ENCODE results near the gene CRNKL1.
A peak's percentile ranks its signal among the peaks of the same experiment; 100 is the strongest.
"Not testable (repeated sequence)": the region's sequence is repeated elsewhere in the genome, so short reads cannot be mapped to it uniquely, and the experiment has no call there.

Gene CRNKL1

DNA sequence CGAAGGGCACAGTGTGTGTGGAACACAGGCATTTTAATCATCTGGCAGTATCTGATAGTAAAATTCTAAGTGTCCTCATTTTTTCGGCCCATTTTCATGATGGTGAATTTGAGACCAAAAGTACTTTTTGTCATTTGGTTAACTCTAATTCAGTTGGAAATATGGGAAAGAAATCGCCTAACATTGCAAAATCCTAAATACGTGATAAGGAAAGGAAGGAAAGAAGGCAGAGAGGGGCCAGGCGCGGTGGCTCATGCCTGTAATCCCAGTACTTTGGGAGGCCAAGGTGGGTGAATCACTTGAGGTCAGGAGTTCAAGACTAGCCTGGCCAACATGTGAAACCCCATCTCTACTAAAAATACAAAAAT is 48.3 kb downstream of the CRNKL1 start:
- DNase-seq = not testable (repeated sequence)

DNA sequence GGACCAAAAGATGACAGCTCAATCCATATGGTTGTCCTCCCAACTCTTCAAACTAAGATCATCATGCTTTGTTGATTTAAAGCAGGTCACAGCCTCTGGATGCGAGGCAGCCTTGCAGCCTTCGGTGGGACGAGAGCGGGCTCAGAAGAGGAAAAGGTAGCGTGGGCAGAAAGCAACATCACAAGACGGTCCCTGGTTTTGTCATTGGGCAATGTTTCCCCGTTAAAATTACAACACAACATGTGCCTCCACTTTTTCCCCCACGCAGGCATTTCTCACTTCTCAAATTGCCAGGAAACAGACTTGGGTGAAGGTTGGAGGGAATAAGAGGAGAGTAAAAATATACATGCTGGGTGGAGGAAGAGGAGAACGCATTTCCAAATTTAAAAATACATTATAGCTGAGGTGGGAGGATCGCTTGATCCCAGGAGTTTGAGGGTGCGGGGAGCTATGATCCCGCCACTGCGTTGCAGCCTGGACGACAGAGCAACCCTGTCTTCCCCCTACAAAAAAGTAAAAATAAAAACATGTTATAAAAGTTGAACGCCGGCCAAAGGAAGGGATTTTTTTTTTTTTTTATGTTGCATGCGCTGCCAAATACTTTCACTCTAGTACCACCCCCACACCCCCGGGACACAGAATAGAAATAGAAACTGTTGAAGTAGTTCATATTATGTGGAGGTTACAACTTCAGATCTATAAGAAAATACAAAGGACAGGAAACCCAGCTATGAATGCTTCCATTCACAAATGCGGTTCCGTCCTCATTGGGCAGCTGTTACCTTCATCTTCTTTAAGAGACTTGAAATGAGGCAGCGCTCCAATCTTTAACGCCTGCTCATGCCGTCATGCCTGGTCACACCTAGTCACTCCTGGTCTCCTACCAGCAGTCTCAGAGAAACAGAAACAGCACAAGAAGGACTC is 49.0 kb downstream of the CRNKL1 start:
- peak; percentile 97 to 98 for DNase-seq

DNA sequence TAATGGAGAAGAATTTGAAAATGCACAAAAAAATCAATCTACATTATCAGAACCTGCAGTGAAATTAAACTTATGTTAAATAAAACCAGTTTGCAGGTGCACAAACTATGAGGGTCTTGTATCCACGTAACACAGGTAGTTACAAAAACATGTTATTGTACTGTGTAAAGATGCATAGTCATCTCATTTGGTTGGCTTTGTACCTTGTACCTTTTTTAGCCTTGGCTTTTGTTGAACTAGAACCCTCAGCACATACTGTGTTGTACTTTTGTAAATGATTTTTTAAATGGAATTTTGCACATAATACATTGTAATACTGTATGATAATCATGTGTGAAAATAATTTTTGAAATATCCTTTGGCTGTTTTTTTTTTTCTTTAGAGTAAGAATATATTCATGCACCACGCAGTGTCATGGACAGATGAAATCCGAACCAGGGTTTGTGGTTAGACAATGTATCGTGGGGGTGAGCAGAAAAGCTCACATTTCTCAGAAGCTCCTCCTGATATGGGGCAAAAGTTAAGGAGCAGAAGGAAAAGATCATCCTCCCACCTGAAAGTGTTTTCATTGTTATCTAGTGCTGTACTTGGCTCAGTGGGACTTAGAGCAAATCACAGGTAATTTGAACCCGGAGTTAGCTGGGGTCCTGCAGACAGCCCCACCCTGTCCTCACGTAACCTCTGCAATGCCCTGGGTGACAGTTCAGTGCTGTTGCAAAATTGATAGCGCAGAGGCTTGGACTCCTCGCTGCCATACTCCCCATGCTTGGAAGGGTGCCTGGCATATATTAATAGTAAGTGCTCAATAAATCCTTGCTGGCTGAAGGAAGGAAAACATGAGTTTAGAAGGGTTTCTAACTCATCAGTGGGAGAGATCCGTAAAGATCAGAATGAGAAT is 49.9 kb downstream of the CRNKL1 start:
- DNase-seq = peak; percentile 79 to 84

DNA sequence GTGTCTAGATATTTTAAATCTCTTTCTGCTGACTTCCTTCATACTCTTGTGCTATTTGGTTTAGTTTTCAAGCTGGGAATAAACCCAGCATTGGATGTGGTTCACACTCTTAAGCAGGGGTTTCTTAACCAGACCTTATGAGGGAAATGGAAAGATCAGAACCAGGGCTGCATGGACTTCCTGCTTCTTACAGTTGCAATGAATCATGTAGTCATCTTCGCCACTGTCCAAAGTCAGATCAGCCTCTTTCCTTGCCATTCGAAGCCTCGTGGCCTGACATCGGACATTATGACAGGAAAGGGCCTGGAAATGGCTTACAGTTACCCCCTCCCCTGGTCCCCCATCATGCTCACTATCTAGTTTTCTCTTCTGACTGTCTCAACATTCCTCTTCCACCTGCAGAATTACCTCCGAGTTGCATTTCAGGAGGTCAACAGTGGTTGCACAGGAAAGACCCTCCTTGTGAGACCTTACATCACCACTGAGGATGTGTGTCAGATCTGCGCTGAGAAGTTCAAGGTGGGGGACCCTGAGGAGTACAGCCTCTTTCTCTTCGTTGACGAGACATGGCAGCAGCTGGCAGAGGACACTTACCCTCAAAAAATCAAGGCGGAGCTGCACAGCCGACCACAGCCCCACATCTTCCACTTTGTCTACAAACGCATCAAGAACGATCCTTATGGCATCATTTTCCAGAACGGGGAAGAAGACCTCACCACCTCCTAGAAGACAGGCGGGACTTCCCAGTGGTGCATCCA is 51.9 kb downstream of the CRNKL1 start:
- peak; percentile 84 to 89 for DNase-seq

DNA sequence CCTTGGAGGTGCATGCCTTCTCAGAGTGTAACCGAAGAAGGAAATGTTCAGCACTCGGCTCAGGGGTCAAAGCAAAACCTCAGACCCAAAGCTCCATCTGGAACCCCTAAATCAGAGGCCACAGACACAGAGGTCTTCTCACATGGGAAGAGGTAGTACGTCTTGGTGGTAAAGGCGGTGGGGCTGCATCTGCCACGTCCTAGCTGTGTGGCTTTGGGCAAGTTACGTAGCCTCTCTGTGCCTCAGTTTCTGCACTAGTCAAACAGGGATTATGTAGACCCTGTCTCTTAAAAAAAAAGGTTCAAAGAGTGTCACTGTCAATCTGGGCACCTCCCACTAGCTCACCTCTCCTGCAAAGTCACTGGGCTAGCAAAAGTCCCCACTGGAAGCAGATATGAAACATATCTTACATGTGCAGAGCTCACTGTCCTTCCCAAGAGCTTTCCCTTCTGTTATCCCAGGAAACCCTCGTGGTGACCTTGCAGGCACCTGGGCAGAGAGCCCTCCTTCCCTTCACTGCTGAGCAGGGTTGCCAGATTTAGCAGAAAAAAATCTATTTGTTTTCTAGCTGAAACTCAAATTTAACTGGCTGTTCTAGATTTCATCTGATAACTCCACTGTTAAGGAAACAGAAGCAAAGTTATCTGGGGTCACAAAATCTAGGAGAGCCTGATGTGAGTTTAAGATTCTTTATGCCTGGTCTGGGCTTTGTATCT is 53.1 kb downstream of the CRNKL1 start:
- DNase-seq = no peak

DNA sequence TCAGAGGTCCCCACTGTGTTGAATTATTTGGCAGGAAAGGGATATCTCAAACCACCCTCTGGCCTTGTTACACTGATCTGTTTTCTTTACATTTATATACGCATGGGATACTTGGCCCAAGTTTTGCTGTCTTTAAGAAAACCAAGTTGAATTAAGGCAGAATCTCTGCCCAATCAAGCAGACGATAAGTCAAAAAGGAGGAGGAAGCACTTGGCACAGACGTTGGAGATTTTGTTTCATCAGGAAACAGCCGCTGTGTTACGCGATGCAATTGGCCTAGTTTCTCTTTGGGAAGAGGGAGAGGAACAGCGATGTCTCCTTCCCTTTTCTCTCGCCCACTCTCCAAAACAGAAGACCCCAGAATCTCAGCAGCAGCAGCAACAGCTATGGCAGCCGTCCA is 55.3 kb downstream of the CRNKL1 start:
- peak; percentile 60 to 74 for DNase-seq

DNA sequence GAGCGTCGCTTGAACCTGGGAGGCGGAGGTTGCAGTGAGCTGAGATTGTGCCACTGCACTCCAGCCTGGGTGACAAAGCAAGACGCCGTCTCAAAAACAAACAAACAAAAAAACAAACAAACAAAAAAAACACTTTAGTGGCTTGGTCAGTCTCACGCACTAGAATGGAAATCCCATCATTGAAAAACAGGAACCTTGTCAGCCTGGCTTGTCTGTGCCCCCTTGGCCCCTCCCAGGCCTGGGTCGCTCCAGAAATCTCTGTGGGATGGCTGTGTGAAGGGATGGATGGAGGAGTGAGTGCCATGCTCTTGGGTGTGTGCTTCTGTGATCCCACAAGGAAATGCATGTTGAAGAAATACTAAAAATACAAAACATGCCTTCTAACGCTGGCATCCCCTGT is 56.0 kb downstream of the CRNKL1 start:
- DNase-seq = no peak

DNA sequence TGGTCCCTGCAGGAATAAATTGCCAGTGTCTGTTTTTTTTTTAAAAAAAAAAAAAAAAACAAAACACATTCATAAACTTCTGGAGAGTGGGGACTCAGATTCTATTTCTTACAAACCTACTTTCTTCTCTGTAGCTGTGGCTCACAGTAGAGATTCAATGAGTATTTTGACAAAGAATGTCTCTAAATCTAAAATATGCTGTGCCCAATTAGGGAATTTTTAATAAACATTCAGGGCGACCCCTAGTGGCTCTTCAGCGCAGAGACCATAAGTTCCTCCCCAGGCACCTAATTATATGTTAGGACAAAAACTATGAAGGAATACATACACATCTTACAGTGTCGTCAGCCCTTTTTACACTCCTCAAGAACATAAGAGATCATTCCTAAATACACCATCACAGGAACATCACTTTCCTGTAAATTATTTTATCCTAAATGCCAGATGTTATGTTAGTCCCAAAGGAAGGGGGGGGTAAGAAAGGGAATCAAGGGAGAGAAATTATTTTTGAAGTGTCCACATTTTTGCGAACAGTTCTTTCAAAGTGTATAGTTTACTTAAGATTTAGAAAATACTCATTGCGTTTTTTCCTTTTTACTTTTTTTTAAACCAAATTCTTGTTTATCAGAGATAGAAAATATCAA is 56.9 kb downstream of the CRNKL1 start:
- peak; percentile 62 to 65 for DNase-seq

DNA sequence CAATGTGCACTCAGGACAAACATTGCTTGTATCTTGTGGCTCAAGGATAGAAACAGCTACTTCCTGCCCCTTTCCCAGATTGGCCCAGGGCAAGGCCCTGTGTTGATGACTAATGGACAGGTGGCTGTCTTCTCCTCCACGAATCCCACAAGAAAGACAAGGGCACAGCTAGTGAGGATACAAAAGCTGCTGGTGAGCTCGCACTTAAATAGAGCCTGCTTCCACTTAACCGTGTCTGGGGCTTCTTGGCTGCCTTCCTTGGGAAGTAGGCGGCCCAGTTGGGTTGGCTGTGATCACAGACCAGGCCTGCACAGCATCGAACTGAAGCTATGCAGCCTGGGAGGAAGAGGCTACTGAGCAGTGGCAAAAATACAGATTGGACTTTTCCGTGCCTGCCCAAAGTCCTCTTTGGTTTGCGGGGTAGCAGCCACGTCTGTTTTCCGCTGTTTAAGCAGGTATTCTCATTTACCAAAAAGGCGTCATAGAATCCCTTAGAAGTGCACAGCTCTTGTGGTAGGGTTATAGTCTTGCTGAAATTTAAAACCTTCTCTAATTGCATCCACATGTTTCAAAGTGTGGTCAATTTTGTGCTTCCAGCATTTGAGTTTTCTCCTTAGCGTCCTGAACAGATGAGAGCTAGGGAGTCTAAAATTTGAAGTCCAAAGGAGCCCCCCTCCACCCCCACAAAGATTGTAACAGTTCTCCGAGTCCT is 58.2 kb downstream of the CRNKL1 start:
- DNase-seq = no peak

DNA sequence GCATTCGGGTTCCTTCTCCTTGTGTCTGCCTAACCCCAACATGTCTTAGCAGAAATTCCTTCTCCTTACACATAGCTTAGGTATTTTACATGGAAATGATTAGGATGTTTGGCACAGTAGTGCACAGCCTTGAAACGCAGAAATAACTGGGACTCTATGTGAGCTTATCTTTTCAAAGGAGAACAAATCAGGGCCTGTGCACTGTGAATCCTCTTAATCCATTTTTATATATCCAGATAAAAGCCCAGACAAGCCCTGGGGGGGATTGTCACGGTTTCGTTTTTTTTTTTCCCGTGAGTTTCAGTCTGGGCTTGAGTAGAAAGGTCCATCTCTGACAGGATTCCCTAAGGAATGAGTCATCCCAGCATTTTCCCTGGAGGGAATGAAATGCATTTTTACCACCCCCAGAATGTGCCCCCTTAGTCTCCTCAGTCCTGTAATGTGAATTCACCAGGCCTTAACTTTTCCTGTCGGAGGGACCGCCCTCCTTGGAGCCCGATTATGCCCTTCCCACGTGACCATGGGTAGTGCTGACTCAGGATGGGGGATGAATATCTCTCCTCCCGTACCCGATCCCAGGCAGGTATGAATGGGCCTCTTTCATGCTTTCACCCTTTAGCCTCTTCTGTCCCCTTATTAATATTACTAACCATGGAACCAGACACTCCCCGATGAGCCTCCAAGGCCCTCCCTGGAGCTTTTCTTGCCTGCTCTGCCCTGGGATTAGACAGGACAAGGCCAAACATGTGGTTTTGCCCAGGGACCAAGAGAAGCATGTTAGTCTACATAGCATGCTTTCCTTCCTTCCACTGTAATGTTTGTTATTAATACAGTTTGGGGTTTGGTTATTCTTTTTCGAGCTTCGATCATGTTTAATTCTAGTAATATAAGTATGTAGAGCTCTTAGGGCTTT is 59.0 kb downstream of the CRNKL1 start:
- no peak for DNase-seq

DNA sequence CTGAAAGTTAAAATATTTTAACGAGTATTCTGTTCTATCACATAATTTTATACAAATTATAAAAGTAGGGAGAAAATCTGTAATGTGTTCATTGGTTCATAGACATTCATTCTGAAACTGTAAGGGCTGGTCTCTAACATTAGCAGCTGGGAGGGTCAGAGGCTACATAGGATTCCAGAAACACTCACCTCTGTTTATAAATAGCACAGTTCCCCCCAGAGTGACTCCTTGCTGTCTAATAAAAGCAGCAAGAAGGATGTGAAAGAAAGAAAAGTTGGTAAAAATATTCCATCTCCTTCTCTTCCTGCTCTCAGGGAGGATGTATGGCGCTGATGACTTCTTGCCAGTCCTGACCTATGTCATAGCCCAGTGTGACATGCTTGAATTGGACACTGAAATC is 60.4 kb downstream of the CRNKL1 start:
- no peak for DNase-seq

DNA sequence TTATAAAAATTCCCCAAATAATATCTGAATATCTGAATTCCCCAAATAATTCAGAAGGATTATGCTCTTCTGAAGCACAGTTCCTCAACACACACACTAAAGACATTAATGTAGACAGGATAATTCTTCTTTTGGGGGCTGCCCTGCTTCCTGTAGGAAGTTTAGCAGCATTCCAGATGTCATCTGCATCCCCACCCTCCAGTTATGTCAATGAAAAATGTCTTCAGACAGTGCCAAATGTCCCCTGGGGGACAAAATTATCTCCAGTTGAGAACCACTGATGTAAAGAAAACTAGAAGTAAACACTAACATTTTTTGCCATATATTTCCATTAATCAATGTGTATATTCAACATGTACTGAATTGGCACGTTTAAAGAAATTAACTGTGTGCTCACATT is 61.0 kb downstream of the CRNKL1 start:
- DNase-seq = no peak

DNA sequence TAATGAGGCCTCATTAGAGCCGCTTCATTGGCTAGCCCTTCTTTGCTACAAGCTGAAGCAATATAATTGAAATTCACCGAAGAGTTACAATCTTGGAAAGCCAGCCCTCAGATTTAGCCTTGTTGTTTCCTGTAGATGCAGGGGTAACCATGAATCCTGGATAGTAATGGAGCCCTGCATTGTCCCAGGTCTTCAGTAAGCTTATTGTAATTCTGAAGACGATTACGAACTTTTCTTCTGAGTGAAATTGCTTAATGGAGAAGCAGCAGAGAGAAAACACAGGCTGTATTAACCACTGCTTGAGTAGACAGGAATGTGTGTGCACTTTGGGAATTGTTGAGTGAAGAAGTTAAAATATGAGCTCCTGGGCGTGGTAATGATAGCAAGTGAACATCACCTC is 61.4 kb downstream of the CRNKL1 start:
- DNase-seq = no peak

DNA sequence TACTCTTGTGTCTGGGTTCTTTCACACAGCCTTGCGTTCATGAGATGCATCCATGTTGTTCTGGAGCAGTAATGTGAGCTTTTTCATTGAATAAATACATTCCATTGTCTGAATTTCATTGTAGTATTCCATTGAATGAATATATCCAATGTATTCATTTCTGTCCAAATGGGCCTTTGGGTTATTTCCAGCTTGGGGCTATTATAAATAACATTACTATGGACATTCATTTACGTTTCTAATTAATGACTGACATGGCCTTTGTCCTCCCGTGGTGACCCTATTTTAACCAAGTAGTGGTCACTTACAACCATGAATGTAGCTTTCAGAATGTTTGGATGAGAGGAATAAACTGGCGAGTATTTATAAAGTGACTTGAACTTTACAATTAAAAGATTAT is 65.2 kb downstream of the CRNKL1 start:
- no peak for DNase-seq

DNA sequence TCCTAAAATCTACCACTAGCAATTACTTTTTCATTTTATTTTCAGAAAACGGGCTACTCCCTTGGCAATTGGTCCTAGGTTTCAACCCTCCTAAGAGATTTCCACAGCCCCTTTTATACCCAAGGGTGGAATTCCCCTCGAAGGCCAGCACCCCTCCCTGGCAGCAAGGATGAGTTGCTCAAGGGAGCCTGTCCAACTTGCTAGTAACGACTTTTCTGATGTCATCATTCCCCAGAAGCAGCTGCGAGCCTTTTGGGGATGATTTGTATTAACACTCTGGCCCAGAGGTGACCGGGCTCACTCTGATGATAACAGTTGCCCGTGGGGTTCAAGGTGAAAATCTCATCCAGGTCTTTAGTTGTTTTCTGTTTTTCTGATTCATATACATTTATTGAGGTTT is 65.8 kb downstream of the CRNKL1 start:
- DNase-seq = peak in 1 of 2 donors; percentile 41

Measured in inflammatory macrophage (primary cell).